HepG2 (cell line): ENCODE measurements around the gene CPLX3.

Experiments
- ZNF44 ChIP-seq: sonication (generic); formaldehyde crosslinking; IDR thresholded peaks from 2 replicates; pipeline ENCODE4 v1.5.1; 2020; ENCODE audit warnings: mild to moderate bottlenecking, missing genetic modification reagents
- ZNF670 ChIP-seq: sonication (generic); formaldehyde crosslinking; IDR thresholded peaks from 2 replicates; pipeline ENCODE4 v1.8.0; 2022; ENCODE audit warnings: mild to moderate bottlenecking, missing genetic modification reagents, borderline replicate concordance
- TF ChIP-seq, protein P1 (sequence below): sonication (generic); formaldehyde crosslinking; IDR thresholded peaks from 2 replicates; pipeline ENCODE4 v1.8.0; 2022; ENCODE audit warnings: mild to moderate bottlenecking, missing genetic modification reagents, borderline replicate concordance
- TF ChIP-seq, protein P2 (sequence below): sonication (generic); formaldehyde crosslinking; IDR thresholded peaks from 2 replicates; pipeline ENCODE4 v1.8.0; 2022; ENCODE audit warnings: missing genetic modification reagents, mild to moderate bottlenecking, borderline replicate concordance

DNA sequence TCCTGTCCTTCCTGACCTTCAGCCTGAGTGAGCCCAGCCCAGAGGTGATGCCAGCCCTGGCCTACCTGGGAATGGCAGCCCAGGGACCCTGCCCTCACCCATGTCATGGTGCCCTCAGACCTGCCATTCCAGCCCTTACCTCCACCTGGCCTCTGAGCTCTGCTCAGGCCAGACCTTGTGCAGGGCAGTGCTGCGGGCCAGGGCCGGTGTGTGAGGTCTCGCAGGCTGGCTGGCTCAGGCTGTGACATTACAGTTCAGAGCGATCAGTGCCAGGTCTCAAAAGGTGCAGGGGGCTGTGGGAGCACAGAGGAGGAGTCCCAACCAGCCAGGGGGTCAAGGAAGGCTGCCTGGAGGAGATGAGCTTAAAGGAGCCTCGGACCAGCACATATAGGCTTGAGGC, 6.4 kb upstream of the CPLX3 start:
- no peak for TF ChIP-seq ZNF670 (CRISPR knock-in tag)
- TF ChIP-seq, protein P1, sequence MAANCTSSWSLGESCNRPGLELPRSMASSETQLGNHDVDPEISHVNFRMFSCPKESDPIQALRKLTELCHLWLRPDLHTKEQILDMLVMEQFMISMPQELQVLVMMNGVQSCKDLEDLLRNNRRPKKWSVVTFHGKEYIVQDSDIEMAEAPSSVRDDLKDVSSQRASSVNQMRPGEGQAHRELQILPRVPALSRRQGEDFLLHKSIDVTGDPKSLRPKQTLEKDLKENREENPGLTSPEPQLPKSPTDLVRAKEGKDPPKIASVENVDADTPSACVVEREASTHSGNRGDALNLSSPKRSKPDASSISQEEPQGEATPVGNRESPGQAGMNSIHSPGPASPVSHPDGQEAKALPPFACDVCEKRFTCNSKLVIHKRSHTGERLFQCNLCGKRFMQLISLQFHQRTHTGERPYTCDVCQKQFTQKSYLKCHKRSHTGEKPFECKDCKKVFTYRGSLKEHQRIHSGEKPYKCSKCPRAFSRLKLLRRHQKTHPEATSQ = no peak
- TF ChIP-seq, protein P2, sequence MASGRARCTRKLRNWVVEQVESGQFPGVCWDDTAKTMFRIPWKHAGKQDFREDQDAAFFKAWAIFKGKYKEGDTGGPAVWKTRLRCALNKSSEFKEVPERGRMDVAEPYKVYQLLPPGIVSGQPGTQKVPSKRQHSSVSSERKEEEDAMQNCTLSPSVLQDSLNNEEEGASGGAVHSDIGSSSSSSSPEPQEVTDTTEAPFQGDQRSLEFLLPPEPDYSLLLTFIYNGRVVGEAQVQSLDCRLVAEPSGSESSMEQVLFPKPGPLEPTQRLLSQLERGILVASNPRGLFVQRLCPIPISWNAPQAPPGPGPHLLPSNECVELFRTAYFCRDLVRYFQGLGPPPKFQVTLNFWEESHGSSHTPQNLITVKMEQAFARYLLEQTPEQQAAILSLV (CRISPR knock-in tag) = no peak
- TF ChIP-seq ZNF44 (CRISPR knock-in tag) = no peak
